Adipose tissue (tissue), 3 donors: ENCODE results near the gene OBSCN. TPM values are rescaled to one million over a fixed set of nuclear protein-coding genes. Genes with fewer than 3 reads are reported as not detected.

ENCODE experiments used
- H3K27ac ChIP-seq: one replicate; pipeline ENCODE4 v1.5.1; 2013; ENCODE audit warnings: low read depth, low read length
- WGBS, 3 donors: extraction: QIAGEN DNeasy Blood & Tissue Kit; methylation state at CpG; one replicate each; pipeline ENCODE4 v1.1.7; 2013; 5-methylcytosine and 5-hydroxymethylcytosine counted together
- polyA plus RNA-seq, 3 donors: library from polyadenylated mRNA; stranded (reverse); fragments of 200-250 nt; gene quantifications; one replicate each; pipeline ENCODE4 v1.2.3, GENCODE V29; 2013
- donor health status: healthy with polysubstance abuse.
- donor health status: Bipolar disorder and iron deficiency.
- donor health status: healthy.

OBSCN gene
- polyA plus RNA-seq, 3 donors = 3.0 to 7.9 (median 3.2) TPM

DNA sequence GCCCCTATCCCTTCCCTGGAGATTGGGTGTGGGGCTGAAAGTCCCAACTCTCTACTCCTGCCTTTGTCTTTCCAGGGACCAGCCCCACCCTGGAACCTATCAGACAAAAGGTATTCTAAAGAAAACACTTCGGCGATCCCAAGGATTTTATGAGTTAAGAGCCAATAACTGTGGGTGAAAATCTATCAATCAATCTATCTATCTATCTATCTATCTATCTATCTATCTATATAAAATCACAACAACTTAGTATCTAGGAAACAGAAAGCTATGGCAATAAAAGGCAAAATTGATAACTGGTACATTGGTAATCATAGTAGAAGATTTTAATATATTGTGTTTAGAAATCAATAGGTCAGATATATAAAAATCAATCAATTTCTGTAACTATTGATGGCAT is 175.9 kb downstream of the OBSCN start:
- 61 to 90% (median 89%) methylated on average over 2 of the region's 2 CpGs for WGBS, 3 donors
- H3K27ac ChIP-seq = no peak overlapping the region

DNA sequence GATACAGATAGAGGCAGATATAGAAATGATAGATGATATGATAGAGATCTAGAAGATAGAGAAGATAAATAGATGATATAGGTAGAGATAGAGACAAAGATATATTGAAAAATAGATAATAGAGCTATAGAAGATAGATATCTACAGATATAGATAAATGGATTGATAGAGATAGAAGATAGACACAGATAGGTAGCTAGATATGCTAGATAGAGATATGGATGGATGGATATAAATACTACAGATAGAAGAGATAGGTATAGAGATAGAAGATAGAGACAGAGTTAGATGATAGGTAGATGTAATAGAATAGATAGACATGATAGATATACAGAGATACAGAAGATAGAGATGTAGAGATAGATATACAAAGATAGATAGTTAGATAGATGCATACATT is 177.4 kb downstream of the OBSCN start:
- H3K27ac ChIP-seq = no peak overlapping the region

DNA sequence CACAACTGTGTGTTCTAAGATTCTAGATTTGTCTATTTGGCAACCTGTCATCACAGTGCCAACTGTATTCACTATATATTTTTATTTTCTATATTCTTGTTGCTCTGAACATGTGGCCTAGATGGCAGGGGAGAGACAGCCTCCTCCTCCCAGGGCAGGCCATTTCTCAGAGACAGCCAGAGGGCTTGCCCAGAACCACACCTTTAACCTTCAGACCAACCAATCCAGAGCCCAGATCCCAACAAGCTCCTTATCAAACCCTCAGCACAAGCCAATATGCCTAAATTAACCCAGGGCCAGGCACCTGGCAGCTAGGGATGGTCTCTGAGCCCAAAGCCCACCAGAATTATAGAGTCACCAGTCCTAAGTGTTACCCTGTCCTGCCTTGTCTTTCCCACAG is 179.5 kb downstream of the OBSCN start:
- H3K27ac ChIP-seq = no peak overlapping the region

DNA sequence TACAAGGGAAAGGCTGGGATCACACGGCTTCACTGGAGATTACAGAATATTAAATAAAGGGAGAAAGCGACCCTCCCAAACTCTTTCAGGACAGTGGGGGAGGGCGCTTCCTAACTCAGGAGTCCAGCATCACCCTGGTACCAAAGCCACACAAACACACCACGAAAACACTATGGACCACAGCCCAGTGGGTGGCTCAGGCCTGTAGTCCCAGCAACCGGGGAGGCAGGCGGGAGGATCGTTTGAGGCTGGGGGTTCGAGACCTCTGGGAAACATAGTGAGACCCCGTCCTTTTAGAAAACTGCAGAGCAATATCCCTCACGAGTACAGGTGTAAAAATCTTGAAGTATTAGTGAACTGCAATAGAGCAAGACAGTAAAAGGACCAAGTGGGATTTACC is 182.8 kb downstream of the OBSCN start:
- WGBS, 3 donors = 81 to 87% (median 87%) methylated on average over 10 of the region's 10 CpGs
- H3K27ac ChIP-seq = no peak overlapping the region

DNA sequence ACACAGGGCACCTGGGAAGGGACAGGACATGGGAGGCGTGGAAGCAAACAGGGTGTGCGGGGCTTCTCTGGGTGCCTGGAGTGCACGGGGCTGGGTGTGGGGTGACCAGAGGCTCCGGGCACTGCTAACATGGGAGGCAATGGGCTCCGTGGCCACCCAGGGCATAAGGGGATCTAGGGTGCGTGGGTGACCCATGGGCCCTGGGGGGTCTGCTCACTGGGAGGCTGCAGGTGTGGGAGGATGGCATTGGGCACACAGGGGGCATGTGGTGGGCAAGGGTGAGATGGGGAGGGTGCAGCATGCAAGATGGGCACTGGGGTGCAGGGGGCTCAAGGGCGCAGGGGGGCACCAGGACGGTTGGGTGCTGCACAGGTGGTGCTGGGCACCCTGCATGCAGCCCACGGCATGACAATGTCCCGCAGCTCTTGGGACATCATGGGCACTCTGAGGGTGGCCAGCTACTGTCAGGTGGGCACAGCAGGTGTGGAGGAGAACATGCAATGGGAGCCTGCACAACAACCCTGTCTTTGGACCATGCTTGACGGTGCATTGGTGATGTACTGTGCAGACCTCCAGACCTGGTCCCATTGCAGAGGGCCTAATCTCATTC is 183.7 kb downstream of the OBSCN start:
- WGBS, 3 donors = 89 to 93% (median 91%) methylated on average over 11 of the region's 11 CpGs
- H3K27ac ChIP-seq = no peak overlapping the region

DNA sequence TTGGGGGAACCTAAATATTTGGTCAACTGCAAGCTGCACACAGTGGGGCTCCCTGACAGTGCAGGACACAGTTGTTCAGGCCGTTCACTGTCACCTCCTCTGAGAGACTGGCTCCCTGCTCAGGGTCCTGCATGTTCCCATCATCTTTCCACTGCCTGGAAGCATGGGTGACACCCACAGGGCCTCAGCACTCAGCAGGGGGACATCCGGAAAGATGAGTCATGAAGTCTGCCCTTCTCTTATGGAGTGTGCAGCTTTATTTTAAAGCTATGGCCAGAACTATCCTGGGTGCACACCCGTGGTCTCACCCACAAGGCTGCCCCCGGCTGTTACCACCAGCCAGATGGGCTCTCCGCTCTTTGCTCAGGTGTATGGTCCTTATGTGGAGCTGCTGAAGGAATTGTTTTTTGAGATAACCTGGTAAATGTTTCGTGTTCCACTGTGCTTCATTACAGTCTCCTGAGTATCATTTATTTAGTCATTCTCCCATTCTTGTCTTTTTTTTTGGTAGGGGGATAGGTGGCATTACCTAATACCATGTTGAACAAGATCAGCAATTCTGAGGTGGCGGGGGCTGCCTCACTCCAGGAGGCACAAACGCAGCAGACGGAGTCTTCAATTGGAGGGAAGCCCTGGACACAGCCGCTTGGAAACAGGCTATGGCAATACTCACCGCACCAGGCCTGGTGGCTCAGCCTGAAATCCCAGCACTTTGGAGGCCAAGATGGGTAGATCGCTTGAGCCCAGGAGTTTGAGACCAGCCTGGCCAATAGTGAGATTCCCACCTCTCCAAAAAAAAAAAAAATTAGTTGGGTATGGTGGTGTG is 184.5 kb downstream of the OBSCN start:
- WGBS, 3 donors = 90 to 93% (median 92%) methylated on average over 12 of the region's 12 CpGs
- no peak overlapping the region for H3K27ac ChIP-seq

DNA sequence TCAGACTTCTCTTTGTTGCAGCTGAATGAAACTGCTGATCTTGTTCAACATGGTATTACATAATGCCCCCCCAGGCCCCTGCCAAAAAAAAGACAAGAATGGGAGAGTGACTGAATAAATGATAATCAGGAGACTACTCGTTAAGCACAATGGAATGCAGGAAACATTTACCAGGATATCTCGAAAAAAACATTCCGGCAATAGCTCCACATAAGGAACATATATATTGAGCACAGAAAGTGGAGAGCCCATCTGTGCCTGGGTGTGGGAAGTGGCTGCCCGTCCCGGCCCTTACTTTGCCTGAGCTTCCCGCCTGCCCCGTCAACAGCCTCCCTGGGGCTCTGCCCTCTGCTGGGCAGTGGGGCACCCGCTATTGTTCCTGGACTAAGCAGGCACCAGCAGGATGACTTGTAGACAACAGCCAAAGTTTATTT is 185.4 kb downstream of the OBSCN start:
- no peak overlapping the region for H3K27ac ChIP-seq

DNA sequence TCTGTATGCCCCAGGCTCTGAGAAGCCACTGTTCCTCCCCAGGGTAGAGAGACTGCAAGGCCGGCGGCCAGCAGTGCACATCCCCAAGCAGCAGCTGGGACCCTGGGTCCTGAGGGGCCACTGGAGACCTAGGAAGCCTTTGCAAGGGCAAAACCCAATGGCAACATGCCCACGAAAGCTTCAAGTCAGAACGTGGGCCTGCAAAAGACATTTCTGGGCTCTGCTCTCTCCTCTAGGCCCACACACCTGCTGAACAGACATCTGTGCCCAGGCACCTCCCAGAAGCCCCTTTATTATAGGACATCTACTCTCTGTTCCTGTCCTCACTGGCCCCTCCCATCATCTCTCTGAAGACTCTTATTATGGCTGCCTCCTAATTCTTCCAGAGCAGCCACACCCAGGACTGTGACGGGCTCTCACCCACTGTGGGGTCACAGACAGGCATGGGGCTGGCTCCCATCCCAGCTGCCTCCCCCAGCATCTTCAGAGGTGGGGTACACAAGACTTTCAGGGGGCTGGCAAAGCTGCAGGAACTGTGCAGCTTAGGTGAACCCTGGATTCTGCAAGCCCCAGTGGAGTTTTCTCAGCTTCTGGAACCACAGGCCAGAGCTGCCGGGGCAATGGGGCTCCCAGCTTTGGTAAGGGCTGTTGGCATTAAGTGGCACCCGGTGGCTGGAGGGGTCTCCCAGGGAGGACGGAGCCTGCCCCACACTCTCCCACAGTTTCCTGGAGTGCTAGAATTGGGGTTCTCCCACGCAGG is 186.1 kb downstream of the OBSCN start:
- no peak overlapping the region for H3K27ac ChIP-seq
- 76 to 88% (median 84%) methylated on average over 9 of the region's 9 CpGs for WGBS, 3 donors

More for the DNA sequence above, 185.4 kb downstream of the OBSCN start:
- WGBS, 3 donors = 34 to 38% (median 37%) methylated on average over 8 of the region's 8 CpGs

DNA sequence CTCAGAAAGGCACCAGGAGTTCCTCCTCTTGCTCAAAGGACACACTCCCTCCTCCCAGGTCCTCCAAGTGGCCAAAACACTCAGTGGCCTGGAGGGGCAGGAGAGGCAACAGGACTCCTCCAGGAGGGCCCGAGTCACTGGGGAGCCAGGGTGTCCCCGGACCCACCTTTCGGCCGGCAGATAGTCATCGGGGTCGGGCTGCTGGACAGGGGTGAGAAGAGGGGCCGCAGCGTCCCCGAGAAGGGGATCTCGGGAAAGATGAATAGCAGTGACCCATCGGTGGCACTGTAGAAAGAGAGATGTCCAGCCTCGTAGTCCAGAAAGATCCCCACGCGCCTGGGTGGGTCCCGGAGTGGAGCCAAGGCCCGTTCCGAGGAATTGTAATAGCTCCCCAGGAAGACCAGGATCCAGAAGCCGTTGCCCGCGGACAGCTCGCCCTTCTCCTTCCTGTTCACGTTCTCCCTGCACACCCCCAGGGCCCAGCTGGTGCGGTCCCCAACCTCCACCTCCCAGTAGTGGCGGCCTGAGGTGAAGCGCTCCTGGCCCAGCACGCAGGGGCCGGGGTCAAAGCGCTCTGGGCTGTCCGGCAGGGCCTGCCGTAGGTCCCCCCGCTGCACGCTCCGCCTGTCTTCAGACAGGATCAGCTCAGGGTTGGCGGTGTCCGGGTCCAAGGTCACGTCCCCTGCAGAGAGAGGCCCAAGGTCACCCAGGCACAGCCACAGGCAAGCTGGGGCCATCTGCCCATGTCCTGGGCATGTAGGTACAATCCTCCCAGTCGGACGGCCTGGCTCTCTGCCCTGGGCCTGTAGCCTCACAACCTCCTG is 186.9 kb downstream of the OBSCN start:
- H3K27ac ChIP-seq = no peak overlapping the region
- WGBS, 3 donors = 91 to 94% (median 93%) methylated on average over 38 of the region's 38 CpGs

DNA sequence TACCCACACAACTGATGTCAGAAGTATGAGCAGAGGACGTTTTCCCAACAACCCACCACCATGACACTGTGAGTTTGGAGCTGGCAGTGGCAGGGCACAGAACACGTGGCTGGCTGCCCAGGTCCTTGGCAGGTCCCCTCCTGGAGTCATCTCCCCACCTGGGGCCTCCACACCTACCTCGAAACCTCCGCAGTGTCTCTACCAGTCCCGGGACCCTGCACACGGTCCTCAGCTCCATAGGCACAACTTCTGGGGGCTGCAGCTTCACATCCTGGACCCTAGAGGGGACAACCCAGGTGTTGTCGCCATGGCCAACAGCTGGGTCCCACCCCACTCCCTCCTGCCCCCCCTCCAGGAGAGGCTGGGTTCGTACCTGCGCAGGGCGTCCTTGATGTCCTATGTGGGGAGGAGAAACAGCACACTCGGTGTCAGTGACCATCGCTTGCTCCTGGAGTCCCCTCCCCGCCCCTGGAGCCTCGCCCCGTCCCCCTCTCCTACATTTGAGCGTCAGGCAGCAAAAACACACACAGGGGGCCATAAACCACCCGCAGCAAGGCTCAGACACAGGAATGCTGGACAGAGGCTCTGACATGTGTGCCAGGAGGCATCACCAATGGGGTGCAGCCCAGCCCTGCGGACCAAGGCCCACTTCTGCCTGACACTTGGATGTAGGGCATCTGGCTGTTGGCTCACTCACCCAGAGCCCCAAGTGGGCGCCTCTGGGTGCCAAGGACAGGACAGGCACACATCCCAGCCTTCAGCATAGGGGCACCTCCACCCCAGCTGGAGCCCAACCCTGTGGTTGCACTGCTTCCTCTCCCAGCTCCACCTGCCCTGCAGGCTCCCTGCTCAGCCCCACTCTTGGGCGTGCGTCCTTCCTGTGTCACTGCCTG is 189.2 kb downstream of the OBSCN start:
- 92 to 94% (median 93%) methylated on average over 20 to 21 of the region's 21 CpGs for WGBS, 3 donors
- no peak overlapping the region for H3K27ac ChIP-seq

DNA sequence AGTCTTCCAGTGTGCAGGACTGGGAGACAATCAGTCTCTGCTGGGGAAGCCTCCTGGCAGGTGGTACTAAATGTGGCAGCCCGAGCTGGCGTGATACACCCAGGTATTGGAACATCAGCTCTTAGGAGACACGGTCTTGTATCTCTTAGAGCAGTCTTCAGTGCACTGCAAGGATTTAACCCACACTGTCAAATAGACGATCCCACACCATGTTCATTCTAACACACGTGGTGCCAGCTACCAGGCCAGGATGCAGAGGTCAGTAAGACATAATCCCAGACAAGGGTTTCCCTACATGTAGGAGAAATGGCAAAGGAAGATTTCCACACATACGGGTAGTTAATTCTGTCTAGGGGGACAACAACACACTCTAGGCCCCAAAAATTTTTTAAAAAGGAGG is 190.1 kb downstream of the OBSCN start:
- WGBS, 3 donors = 91 to 94% (median 92%) methylated on average over 6 of the region's 6 CpGs
- H3K27ac ChIP-seq = no peak overlapping the region

DNA sequence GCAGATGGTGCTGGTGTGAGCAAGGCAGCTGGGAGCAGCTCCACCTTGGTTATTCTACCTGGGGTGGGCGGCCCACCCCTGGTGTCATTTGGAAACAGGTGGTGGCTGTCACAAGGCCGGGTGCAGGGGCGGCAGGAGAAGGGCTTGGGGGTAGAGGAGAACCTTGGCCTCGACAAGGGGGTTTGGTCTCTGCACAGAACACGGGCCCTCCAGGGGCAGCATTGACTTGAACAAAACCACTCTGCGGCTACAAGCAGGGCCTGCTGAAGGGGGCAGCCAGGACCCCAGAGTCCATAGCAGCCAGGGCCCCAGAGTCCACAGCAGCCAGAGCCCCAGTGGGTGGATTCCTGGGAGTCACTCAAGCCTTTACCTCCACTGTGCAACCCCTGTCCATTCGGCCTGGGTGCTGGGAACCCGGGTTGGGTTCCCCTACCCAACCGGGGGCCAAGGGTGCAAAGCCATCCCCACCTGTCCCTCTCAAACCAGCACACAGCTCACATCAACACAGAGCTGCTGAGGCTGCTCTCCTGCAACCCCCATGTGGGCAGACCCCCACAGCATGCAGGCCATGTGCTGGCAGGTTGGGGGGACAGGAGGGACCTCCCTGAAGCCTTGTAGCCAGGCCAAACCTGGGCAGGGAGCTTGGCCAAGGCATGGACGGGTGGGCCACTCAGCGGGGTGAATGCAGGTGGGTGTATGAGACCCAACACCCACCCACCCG is 191.1 kb downstream of the OBSCN start:
- no peak overlapping the region for H3K27ac ChIP-seq
- 92 to 96% (median 95%) methylated on average over 12 of the region's 12 CpGs for WGBS, 3 donors

DNA sequence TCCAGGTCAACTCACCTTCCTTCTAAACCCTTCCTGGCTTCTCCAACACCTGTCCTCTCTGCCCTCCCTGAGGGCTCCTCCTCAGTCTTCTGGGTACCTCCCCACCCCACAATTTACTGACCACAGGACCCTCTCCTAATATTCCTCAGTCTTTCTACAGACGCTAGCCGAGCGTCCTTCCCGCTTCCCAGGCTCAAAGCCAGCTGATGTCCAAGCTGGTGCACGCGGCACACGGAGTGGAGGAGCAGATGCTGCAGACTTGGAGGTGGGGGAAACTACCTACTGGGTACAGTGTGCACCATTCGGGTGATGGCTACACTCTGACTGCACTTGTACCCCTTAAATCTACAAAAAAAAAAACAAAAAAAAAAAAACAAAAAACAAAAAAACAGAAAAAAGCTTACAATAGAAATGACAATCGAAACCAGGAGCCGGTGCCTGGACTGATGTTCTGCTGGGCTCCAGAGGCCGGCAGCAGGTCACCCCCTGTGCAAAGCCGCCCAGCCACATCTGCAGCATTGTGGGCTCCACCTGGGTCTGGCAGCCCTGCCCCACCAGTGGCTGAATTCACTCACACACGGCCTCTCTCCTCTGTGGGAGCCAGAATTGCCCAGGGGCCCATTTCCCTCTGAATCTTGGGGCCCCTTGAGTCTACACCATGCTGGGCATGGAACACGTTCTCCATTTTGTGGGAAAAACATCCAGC is 191.8 kb downstream of the OBSCN start:
- no peak overlapping the region for H3K27ac ChIP-seq
- 91 to 96% (median 93%) methylated on average over 14 of the region's 14 CpGs for WGBS, 3 donors

DNA sequence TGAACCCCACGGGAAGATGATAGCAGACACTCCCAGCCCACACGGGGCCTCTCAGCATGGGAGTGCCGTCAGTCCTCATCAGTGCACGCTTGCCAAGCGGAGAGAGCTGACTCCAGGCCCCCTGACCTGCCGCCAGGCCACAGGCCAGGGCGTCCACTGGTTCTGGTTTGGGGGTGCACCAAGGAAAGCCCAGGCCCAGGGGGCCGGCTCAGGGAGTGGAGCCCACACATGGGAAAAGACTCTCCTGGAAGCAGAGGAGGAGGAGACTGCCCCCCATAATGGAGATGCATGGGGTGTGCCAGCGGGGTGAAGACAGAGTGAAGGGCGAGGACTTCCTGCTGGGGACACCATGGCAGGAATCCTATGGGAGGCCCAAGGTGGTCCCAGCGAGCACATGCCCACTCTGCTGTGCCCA is 192.4 kb downstream of the OBSCN start:
- WGBS, 3 donors = 76 to 92% (median 85%) methylated on average over 11 of the region's 11 CpGs

DNA sequence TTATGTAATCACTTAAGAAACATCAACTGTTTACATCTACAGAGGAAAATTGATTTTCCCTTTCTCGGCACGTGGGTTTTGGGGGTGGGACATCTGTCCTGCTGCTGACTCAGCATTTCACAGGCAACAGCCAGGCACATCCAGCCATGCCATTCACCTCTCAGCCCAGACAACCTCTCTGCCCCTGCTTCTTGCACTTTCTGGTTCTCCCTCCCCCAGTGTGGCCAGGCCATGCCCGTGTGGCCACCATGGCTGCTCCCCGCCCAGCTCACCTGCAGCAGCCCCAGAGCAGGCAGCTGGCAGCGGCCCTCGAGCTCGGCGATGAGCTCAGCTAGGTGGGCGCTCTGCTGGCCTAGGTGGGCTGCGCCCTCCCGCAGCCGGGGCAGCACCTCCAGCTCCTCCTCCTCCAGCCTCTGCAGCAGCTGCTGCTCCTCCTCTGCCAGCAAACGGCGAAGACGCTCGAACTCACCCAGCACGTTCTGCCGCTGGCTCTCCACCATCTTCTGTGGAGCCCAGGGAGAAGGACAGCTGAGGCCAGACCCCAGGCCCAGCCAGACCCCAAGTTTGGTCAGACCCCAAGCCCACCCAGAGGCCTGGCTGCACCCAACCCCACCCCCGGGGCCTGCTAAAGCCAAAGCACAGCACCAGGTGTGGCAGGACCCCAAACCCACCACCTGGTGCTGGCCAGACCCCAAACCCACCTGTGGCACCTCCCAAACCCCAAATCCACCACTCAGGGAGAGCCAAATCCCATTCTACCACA is 193.0 kb downstream of the OBSCN start:
- 87 to 89% (median 89%) methylated on average over 19 of the region's 19 CpGs for WGBS, 3 donors

More for the DNA sequence above, 192.4 kb downstream of the OBSCN start:
- H3K27ac ChIP-seq = no peak overlapping the region

More for the DNA sequence above, 193.0 kb downstream of the OBSCN start:
- H3K27ac ChIP-seq = no peak overlapping the region
